22Rv1 (cell line): ENCODE results near the gene C2CD2.

Source experiments
- ZFX ChIP-seq: fragments of 450-650 bp; IDR thresholded peaks from 2 replicates; pipeline ENCODE4 v1.6.1; 2017; ENCODE audit warnings: antibody characterized with exemption, borderline replicate concordance
- TF ChIP-seq, protein P1 (sequence below): fragments of 450-650 bp; IDR thresholded peaks from 2 replicates; pipeline ENCODE4 v1.5.1; 2017; ENCODE audit warnings: mild to moderate bottlenecking

DNA sequence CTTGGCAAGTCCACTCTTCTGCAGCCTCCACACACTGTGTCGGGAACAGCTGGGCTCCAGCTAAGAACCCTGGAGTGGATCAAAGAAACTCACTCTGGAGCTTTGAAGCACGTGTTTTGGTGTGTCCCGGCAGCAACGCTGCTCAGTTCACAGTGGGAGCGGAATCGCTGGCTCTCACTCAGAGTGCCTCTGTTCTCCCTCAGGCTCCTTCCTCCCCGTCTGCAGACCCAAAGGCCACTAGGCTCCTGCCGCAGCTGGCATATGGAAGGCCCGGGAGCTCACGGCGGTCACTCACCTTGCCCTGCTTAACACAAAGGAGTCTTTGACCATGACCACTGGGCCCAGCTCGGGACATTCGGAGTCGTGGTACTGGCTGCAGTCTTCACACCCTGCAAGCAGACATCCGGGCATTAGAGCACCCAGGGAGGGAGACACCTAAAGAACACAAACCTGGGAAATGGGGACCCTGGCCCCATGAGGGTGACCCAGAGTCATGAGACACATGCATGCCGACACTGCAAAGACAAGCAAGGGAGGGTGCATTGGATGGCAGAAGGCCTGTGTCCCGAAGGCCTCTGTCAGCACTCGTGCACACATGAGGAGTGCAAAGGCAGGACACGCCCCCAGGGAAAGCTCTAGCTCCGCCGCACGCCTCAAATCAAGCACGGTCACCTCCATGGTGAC is 94.4 kb downstream of the C2CD2 start:
- TF ChIP-seq, protein P1, sequence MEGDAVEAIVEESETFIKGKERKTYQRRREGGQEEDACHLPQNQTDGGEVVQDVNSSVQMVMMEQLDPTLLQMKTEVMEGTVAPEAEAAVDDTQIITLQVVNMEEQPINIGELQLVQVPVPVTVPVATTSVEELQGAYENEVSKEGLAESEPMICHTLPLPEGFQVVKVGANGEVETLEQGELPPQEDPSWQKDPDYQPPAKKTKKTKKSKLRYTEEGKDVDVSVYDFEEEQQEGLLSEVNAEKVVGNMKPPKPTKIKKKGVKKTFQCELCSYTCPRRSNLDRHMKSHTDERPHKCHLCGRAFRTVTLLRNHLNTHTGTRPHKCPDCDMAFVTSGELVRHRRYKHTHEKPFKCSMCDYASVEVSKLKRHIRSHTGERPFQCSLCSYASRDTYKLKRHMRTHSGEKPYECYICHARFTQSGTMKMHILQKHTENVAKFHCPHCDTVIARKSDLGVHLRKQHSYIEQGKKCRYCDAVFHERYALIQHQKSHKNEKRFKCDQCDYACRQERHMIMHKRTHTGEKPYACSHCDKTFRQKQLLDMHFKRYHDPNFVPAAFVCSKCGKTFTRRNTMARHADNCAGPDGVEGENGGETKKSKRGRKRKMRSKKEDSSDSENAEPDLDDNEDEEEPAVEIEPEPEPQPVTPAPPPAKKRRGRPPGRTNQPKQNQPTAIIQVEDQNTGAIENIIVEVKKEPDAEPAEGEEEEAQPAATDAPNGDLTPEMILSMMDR = no peak
- no peak for TF ChIP-seq ZFX
